Activated gamma-delta T cell (primary cell): ENCODE data around the gene LIX1L.

Experiments used
- DNase-seq: peaks from one replicate; lab custom pipeline; 2025; lab: John Stamatoyannopoulos, UW

Gene LIX1L

DNA sequence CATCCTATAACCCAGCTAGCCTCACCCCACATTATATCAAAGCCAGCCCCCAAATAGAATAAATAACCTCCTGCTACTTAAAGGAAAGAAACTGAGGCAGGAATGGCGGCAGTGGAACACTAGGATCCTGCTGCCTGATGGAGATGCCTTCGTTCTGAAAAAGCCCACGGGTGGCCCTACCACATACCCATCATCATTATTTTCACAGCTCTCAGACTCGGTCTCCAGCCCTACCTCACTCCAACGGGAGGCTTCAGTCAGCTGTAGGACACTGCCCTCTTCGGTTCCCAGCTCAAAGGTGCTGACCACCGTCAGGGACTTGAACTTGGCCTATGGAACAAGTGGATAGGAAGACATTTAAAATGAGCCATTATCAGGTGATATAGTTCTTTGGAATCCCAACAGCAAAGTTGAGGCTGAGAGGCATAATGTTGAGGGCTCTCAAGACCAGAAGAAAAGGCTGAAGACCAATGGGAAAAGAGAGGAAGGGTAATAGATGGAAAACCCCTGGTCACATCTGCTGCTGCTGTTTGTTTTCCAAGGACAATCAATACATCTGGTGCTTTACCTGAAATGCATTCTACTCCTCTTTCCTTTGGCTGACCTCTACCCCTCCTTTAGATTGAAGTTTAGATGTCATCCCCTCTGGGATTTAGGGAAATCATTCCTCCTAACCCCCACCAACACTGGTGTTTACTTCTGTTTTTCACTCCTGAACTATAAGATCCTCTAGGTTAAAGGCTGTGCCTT is 64.3 kb downstream of the LIX1L start:
- DNase-seq: no peak

- DNase-seq: no peak
Observed at GRCh38 chr1:145892486-145893087, 65.2 kb downstream of the LIX1L start.

- DNase-seq: no peak
Observed at GRCh38 chr1:145891587-145892485, 66.0 kb downstream of the LIX1L start.

DNA sequence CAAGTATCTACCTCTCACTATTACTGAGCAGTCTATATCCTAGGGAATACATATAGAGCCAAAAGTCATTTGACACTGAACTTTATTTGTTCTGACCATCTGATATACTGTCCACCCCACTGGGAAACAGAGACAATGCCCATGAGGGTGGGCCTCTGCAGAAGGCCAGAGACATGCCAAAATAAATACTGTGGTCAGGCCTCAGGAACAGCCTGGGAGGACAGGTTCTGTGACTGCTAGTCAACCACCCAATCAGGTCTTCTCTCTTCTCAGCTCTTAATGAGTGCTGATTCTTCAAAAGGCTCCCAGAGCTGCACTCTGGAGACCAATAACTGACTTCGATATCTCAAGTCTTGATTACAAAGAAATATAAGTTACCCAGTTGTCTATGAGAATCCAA is 66.7 kb downstream of the LIX1L start:
- no peak for DNase-seq

GRCh38 chr1:145889722-145890121 is 68.1 kb downstream of the LIX1L start:
- no peak for DNase-seq

GRCh38 chr1:145887631-145888030 is 70.2 kb downstream of the LIX1L start:
- DNase-seq: no peak

DNA sequence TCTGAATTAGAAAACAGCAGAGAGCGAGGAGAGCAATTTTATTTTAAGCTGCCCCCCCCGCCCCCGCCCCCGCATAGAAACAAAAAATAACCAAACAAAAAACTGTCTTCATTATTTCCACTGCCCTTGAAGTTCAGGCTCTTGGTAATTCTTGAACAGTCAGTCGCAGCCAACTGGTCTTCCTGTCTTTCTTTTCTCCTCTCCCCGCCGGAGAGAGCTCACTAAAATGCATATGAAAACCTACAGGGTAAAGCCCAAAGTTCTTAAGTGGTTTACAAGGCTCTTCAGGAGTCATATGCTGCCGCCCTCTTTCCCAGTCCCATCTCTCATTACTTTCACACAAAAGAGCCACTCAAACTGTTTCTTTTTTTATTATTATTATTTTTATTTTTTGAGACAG is 71.0 kb downstream of the LIX1L start:
- no peak for DNase-seq

DNA sequence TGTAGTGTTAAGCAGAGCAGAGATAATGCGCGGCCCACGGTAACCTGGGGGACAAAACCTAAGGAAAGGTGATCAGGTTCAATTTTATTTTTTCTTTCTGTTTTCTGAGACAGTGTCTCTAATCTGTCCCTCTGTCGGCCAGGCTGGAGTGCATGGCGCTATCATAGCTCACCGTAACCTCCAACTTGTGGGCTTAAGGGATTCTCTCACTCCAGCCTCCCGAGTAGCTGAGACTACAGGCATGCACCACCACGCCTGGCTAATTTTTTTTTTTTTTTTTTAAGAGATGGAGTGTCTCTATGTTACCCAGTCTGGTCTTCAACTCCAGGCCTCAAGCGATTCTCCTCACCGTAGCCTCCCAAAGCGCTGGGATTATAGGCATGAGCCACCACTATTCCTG is 71.4 kb downstream of the LIX1L start:
- DNase-seq: no peak

GRCh38 chr1:145885738-145886287 is 72.0 kb downstream of the LIX1L start, which contains the start of gene ANKRD35:
Gene ANKRD35 (minus strand): TSS chr1:145885866. CDS start chr1:145885758, 108 bp downstream.
- peak; percentile 65 for DNase-seq

- no peak for DNase-seq
Observed at GRCh38 chr1:145884675-145885074, 73.1 kb downstream of the LIX1L start.
